IMR-90 (cell line): ENCODE results near the gene KCNK4. TPM values are rescaled to one million over a fixed set of nuclear protein-coding genes. Genes with fewer than 3 reads are reported as not detected.
"Not testable (repeated sequence)": the region's sequence is repeated elsewhere in the genome, so short reads cannot be mapped to it uniquely, and the experiment has no call there.

ENCODE experiments used
- ATAC-seq: fragments of 200-7000 bp; cut with Tn5 transposase; 2 replicates; pipeline ENCODE4 v1.9.1; 2020; ENCODE audit warnings: low read depth, mild to moderate bottlenecking, moderate library complexity
- BruUV-seq: library from RNA; stranded (reverse); fragments of 400-500 nt; replicated peaks from 2 replicates; lab custom pipeline; 2021; lab: Mats Ljungman, UMichigan
- CTCF ChIA-PET: fragments of 300-600 bp; formaldehyde crosslinking; extraction: SDS; loops from one replicate; lab custom pipeline; 2021; ENCODE audit warnings: antibody characterized with exemption; lab: Yijun Ruan, JAX
- POLR2A ChIA-PET: fragments of 300-600 bp; sonication (Branson Sonifier 250); formaldehyde crosslinking; loops from one replicate; lab custom pipeline; 2022; ENCODE audit warnings: antibody characterized with exemption; ENCODE audit not compliant: unreplicated experiment; lab: Charles Lee
- DNase-seq: peaks from one replicate; pipeline ENCODE4 v3.0.0; 2013
- H2AFZ ChIP-seq: replicated peaks from 2 replicates; pipeline ENCODE3; 2013; ENCODE audit warnings: low read length, mild to moderate bottlenecking; ENCODE audit not compliant: poor library complexity
- H2AK5ac ChIP-seq: 2 replicates; pipeline ENCODE4 v1.6.1; 2013; ENCODE audit warnings: low read depth, low read length, inconsistent platforms
- H2AK9ac ChIP-seq: replicated peaks from 2 replicates; pipeline ENCODE3; 2013; ENCODE audit warnings: mild to moderate bottlenecking, low read depth, low read length, moderate library complexity; ENCODE audit not compliant: poor library complexity
- H2BK120ac ChIP-seq: 2 replicates; pipeline ENCODE4 v1.6.1; 2013; ENCODE audit warnings: low read depth, low read length, inconsistent platforms
- H2BK15ac ChIP-seq: 3 replicates; pipeline ENCODE4 v1.6.1; 2013; ENCODE audit warnings: low read depth, low read length, inconsistent platforms
- H2BK20ac ChIP-seq: 2 replicates; pipeline ENCODE4 v1.6.1; 2013; ENCODE audit warnings: low read depth, mild to moderate bottlenecking, inconsistent platforms, low read length, moderate library complexity
- H2BK5ac ChIP-seq: 2 replicates; pipeline ENCODE4 v1.6.1; 2013; ENCODE audit warnings: mild to moderate bottlenecking, low read depth, low read length, inconsistent platforms; ENCODE audit not compliant: poor library complexity, severe bottlenecking
- H3K14ac ChIP-seq: replicated peaks from 2 replicates; pipeline ENCODE4 v1.6.1; 2013; ENCODE audit warnings: low read depth, low read length, inconsistent platforms
- H3K18ac ChIP-seq: 2 replicates; pipeline ENCODE4 v1.6.1; 2013; ENCODE audit warnings: low read depth, low read length, control low read depth
- H3K23ac ChIP-seq: 2 replicates; pipeline ENCODE4 v1.6.1; 2013; ENCODE audit warnings: low read depth, low read length, inconsistent platforms
- H3K27ac ChIP-seq: 2 replicates; pipeline ENCODE4 v1.5.1; 2013; ENCODE audit warnings: mild to moderate bottlenecking, control low read depth, low read length; ENCODE audit not compliant: insufficient read depth
- H3K27me3 ChIP-seq: 2 replicates; pipeline ENCODE4 v1.6.1; 2013; ENCODE audit warnings: low read length; ENCODE audit not compliant: control insufficient read depth, insufficient read depth
- H3K36me3 ChIP-seq: 2 replicates; pipeline ENCODE4 v1.6.1; 2013; ENCODE audit warnings: low read length, mixed read lengths; ENCODE audit not compliant: control insufficient read depth, insufficient read depth
- H3K4ac ChIP-seq: 2 replicates; pipeline ENCODE4 v1.6.1; 2013; ENCODE audit warnings: low read depth, low read length, inconsistent platforms
- H3K4me1 ChIP-seq: 2 replicates; pipeline ENCODE4 v1.6.1; 2013; ENCODE audit warnings: low read length, mixed read lengths; ENCODE audit not compliant: control insufficient read depth, insufficient read depth
- H3K4me2 ChIP-seq: 2 replicates; pipeline ENCODE4 v1.6.1; 2013; ENCODE audit warnings: low read depth, mild to moderate bottlenecking, control low read depth, low read length, moderate library complexity
- H3K4me3 ChIP-seq: 2 replicates; pipeline ENCODE4 v1.5.1; 2013; ENCODE audit warnings: low read depth, mild to moderate bottlenecking, control low read depth, low read length, moderate library complexity; ENCODE audit not compliant: insufficient read depth
- H3K56ac ChIP-seq: 2 replicates; pipeline ENCODE4 v1.6.1; 2013; ENCODE audit warnings: low read length, inconsistent platforms; ENCODE audit not compliant: insufficient read depth; ENCODE audit errors: extremely low read depth
- H3K79me1 ChIP-seq, 2 experiments: 2 replicates each; pipeline ENCODE4 v1.6.1; 2013; ENCODE audit warnings: low read length in 2 of 2, inconsistent platforms in 1 of 2, low read depth in 1 of 2
- H3K9ac ChIP-seq: 2 replicates; pipeline ENCODE4 v1.6.1; 2013; ENCODE audit warnings: low read depth, low read length, control low read depth
- H3K9me1 ChIP-seq: 2 replicates; pipeline ENCODE4 v1.6.1; 2013; ENCODE audit warnings: low read length, inconsistent platforms; ENCODE audit not compliant: insufficient read depth
- H3K9me3 ChIP-seq: 2 replicates; pipeline ENCODE4 v1.6.1; 2013; ENCODE audit warnings: low read length; ENCODE audit not compliant: control insufficient read depth, insufficient read depth
- H4K20me1 ChIP-seq: 2 replicates; pipeline ENCODE4 v1.6.1; 2013; ENCODE audit warnings: low read length, inconsistent platforms; ENCODE audit not compliant: insufficient read depth
- H4K5ac ChIP-seq: 2 replicates; pipeline ENCODE4 v1.6.1; 2013; ENCODE audit warnings: mild to moderate bottlenecking, low read depth, low read length, control low read depth
- H4K8ac ChIP-seq, 2 experiments: 2 replicates each; pipeline ENCODE4 v1.6.1; 2013; ENCODE audit warnings: low read depth in 2 of 2, low read length in 2 of 2, control low read depth in 1 of 2, inconsistent platforms in 1 of 2
- H4K91ac ChIP-seq: 2 replicates; pipeline ENCODE4 v1.6.1; 2013; ENCODE audit warnings: low read depth, low read length, inconsistent platforms; ENCODE audit not compliant: insufficient read depth
- ELK1 ChIP-seq: fragments of 150-350 bp; IDR thresholded peaks from 2 replicates; pipeline ENCODE4 v1.6.1; 2016; ENCODE audit warnings: low read depth, mild to moderate bottlenecking, low read length, moderate library complexity, borderline replicate concordance
- MXI1 ChIP-seq: IDR thresholded peaks from 2 replicates; pipeline ENCODE4 v1.6.1; 2012; ENCODE audit warnings: low read depth, mild to moderate bottlenecking, low read length, moderate library complexity, borderline replicate concordance
- POLR2A ChIP-seq: IDR thresholded peaks from 2 replicates; pipeline ENCODE4 v1.6.1; 2012; ENCODE audit warnings: mild to moderate bottlenecking, low read depth, low read length
- RCOR1 ChIP-seq: IDR thresholded peaks from 2 replicates; pipeline ENCODE4 v1.6.1; 2012; ENCODE audit warnings: mild to moderate bottlenecking, low read length, improper control_type of control experiment; ENCODE audit not compliant: insufficient replicate concordance
- RFX5 ChIP-seq: IDR thresholded peaks from 2 replicates; pipeline ENCODE4 v1.8.0; 2012; ENCODE audit warnings: low read depth, mild to moderate bottlenecking, low read length, moderate library complexity
- WGBS, 2 experiments: methylation state at CpG; one replicate each; pipeline versions ENCODE4 v1.1.5 to v1.1.7; 2013; ENCODE audit warnings: missing lambda C conversion rate in 2 of 2; ENCODE audit not compliant: insufficient read length in 1 of 2; ENCODE audit errors: extremely low coverage in 2 of 2; 5-methylcytosine and 5-hydroxymethylcytosine counted together
- dilution Hi-C: fragments of 300-500 bp; cut with HindIII; formaldehyde crosslinking; loops from one replicate; pipeline ENCODE4 v1.14.3; 2018; ENCODE audit warnings: low sequenced_read_pairs; ENCODE audit not compliant: unreplicated experiment
- in situ Hi-C: fragments of 300-500 bp; cut with MboI; formaldehyde crosslinking; loops from 3 replicates; pipeline ENCODE4 v1.14.3; 2019; ENCODE audit warnings: low sequenced_read_pairs, inconsistent platforms, mixed read lengths
- intact Hi-C: fragments of 100-400 bp; cut with micrococcal nuclease; formaldehyde crosslinking; loops from 2 replicates; pipeline ENCODE4 v1.10.0; 2022
- polyA plus RNA-seq, 3 experiments: library from polyadenylated mRNA; depleted of rRNA; stranded (reverse); fragments of >200 nt; gene quantifications; 2 replicates each; pipeline ENCODE4 v1.2.3, GENCODE V29; 2012; ENCODE audit warnings: low replicate concordance in 1 of 3
- total RNA-seq: library from RNA; depleted of rRNA; stranded (reverse); fragments of >200 nt; gene quantifications from 2 replicates; pipeline ENCODE4 v1.2.3, GENCODE V29; 2012

Gene KCNK4
- total and polyA plus RNA-seq, 2 of the 4 experiments (the other 2 are of a cell fraction) = not detected

- TF ChIP-seq ELK1 (no peak), POLR2A (peak; percentile 88), RFX5 (no peak), RCOR1 (peak; percentile 85)
Observed at GRCh38 chr11:64245797-64246620, 45.1 kb upstream of the KCNK4 start (continued).

- intact Hi-C loops, H2BK20ac ChIP-seq, H2AFZ ChIP-seq, H2BK15ac ChIP-seq, H3K56ac ChIP-seq, H3K4me1 ChIP-seq, DNase-seq, H3K9me3 ChIP-seq, H2BK120ac ChIP-seq, H3K27me3 ChIP-seq, BruUV-seq, H3K9ac ChIP-seq, H3K4ac ChIP-seq, H4K8ac ChIP-seq, H3K4me2 ChIP-seq, in situ Hi-C loops, H3K14ac ChIP-seq, H3K9me1 ChIP-seq, H3K23ac ChIP-seq, H2AK5ac ChIP-seq, H2AK9ac ChIP-seq, H4K91ac ChIP-seq, H3K18ac ChIP-seq, H2BK5ac ChIP-seq, H4K5ac ChIP-seq, dilution Hi-C loops: not testable (repeated sequence)
- H3K36me3 ChIP-seq = peaks cover 12% of the 10 kb centered on the region
- TF ChIP-seq MXI1 = peak; percentile 50; the same call in 1 of the 2 replicates
- H4K20me1 ChIP-seq = peaks cover 26% of the 10 kb centered on the region
- peaks cover 8 to 35% of the 10 kb centered on the region in 2 experiments; a peak in 3 of 4 replicates for H3K79me1 ChIP-seq
- no CpG with 5 or more reads among the region's 43 CpGs for WGBS, 2 experiments
- POLR2A ChIA-PET = interaction anchor here (1.2 kb wide), 1 partner anchor 23 kb away, joined by 3 read pairs; no protein-coding TSS in a partner anchor
- H3K4me3 ChIP-seq = peak overlapping the region; percentile 95
- CTCF ChIA-PET = interaction anchor here (2.1 kb wide), 1 partner anchor 54 kb away, joined by 7 read pairs; no protein-coding TSS in a partner anchor
- peak overlapping the region; percentile 98; the same call in 1 of the 2 replicates for H3K27ac ChIP-seq
- peak; percentile 4; the same call in 1 of the 2 replicates for ATAC-seq
Observed at GRCh38 chr11:64246621-64246870, 44.6 kb upstream of the KCNK4 start.
